Stimulated activated CD4-positive, alpha-beta T cell treated with anti-CD3 and anti-CD28 coated beads, TNF-alpha, amount 100 ng/mL, for 24 hours (primary cell): ENCODE data around the gene ASB18.

Experiments
- DNase-seq, 3 experiments: peaks; one replicate each; pipeline ENCODE4 v3.0.0-alpha.2; 2020; ENCODE audit warnings: low read depth in 3 of 3

The ASB18 gene

GRCh38 chr2:236208019-236208926 lies 55.9 kb downstream of the ASB18 start:
- DNase-seq = no peak

GRCh38 chr2:236207472-236207871 lies 56.7 kb downstream of the ASB18 start:
- no peak for DNase-seq

- no peak for DNase-seq
Measured at GRCh38 chr2:236205867-236206645, 58.1 kb downstream of the ASB18 start.

GRCh38 chr2:236204953-236205352 lies 59.3 kb downstream of the ASB18 start:
- no peak for DNase-seq

GRCh38 chr2:236200378-236200777 lies 63.8 kb downstream of the ASB18 start:
- DNase-seq = no peak

- DNase-seq = no peak
Measured at GRCh38 chr2:236196366-236196765, 67.8 kb downstream of the ASB18 start.

- no peak for DNase-seq
Measured at GRCh38 chr2:236195726-236196125, 68.5 kb downstream of the ASB18 start.

- DNase-seq = no peak
Measured at GRCh38 chr2:236194786-236195185, 69.4 kb downstream of the ASB18 start.

- DNase-seq = no peak
Measured at GRCh38 chr2:236193026-236193425, 71.2 kb downstream of the ASB18 start.

GRCh38 chr2:236190674-236191073 lies 73.5 kb downstream of the ASB18 start:
- no peak for DNase-seq

- no peak for DNase-seq
Measured at GRCh38 chr2:236184701-236185100, 79.5 kb downstream of the ASB18 start.

GRCh38 chr2:236180831-236181453 lies 83.3 kb downstream of the ASB18 start:
- peak in 1 of 3 experiments; percentile 35 for DNase-seq

GRCh38 chr2:236180076-236180816 lies 84.0 kb downstream of the ASB18 start:
- no peak for DNase-seq

- DNase-seq = no peak
Measured at GRCh38 chr2:236179236-236180075, 84.8 kb downstream of the ASB18 start.

- no peak for DNase-seq
Measured at GRCh38 chr2:236178890-236179235, 85.3 kb downstream of the ASB18 start.

- peak in 1 of 3 experiments; percentile 45 for DNase-seq
Measured at GRCh38 chr2:236177967-236178889, 86.0 kb downstream of the ASB18 start.

GRCh38 chr2:236177604-236177966 lies 86.6 kb downstream of the ASB18 start:
- peak in 1 of 3 experiments; percentile 50 for DNase-seq

- DNase-seq = no peak
Measured at GRCh38 chr2:236176951-236177350, 87.3 kb downstream of the ASB18 start.

- no peak for DNase-seq
Measured at GRCh38 chr2:236176417-236176816, 87.8 kb downstream of the ASB18 start.
